GM18873 (cell line): ENCODE measurements around the gene SYT6.

Experiments used
- ATAC-seq: cut with Tn5 transposase; IDR thresholded peaks from one replicate; pipeline ENCODE4 v1.9.1; 2021; ENCODE audit warnings: mild to moderate bottlenecking, moderate library complexity, moderate number of reproducible peaks; ENCODE audit not compliant: unreplicated experiment, low FRiP score

SYT6 gene, protein sequence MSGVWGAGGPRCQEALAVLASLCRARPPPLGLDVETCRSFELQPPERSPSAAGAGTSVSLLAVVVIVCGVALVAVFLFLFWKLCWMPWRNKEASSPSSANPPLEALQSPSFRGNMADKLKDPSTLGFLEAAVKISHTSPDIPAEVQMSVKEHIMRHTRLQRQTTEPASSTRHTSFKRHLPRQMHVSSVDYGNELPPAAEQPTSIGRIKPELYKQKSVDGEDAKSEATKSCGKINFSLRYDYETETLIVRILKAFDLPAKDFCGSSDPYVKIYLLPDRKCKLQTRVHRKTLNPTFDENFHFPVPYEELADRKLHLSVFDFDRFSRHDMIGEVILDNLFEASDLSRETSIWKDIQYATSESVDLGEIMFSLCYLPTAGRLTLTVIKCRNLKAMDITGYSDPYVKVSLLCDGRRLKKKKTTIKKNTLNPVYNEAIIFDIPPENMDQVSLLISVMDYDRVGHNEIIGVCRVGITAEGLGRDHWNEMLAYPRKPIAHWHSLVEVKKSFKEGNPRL

DNA sequence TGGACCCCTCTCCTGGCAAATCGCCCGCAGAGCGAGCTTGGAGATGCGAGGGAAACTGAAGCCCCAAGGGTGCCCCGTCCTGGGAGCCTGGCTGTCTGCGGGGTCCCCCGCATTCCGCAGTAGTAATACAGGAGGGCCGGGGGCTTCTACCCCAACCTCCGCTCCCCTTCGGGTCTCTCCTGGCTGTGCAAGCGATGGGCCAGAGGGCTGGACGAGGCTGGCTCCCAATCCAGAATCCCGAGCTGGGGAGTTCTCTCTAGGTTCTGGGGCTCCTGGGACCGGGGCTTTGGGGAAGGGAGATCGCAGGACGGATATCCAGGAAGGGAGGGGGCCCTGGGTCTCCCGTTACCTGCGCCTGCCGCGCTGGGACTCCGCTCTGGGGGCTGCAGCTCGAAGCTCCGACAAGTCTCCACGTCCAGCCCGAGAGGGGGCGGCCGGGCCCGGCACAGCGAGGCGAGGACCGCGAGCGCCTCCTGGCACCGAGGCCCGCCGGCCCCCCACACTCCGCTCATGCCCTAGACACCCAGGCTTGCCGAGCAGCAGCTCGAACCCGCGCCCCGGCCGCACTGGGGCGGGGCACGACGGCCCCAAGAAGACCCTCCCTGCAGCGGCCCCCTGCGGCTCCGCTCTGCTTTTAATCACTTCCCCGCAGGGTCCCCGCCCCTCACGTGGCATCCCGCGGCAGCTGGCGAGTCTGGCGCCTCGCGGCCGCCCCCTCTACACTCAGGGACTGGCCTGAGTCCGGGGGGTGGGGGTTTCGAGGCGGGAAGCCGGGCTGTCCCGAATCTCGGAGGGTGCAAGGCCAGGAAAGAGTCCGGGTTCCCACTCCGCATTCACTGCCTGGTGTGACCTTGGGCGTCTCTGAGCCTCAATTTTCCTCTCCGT lies at the start of gene SYT6:
TSS of gene SYT6 (minus strand) at position 609 of the 885 bp plus-strand sequence. CDS start at position 512, 97 bp downstream.
- ATAC-seq, result no peak

DNA sequence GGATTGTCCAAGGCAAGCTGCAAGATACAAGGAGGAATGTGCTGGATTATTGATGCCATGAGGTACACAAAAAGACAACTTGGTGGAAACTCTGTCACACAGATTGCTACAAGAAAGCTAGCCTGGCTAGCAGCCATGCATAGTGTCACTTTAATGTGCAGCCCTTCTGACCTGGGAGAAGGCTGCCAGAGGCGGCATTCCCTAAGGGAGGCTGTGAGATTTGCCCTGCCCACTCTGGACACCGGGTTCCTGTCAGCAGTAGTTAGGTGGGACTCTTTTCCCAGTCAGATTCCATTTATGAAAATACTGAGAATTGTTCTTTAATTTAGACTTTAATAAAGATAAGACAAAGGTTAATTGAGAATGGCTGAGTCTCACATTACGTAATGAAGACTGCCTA lies 47.8 kb upstream of the SYT6 start:
- ATAC-seq, result no peak

DNA sequence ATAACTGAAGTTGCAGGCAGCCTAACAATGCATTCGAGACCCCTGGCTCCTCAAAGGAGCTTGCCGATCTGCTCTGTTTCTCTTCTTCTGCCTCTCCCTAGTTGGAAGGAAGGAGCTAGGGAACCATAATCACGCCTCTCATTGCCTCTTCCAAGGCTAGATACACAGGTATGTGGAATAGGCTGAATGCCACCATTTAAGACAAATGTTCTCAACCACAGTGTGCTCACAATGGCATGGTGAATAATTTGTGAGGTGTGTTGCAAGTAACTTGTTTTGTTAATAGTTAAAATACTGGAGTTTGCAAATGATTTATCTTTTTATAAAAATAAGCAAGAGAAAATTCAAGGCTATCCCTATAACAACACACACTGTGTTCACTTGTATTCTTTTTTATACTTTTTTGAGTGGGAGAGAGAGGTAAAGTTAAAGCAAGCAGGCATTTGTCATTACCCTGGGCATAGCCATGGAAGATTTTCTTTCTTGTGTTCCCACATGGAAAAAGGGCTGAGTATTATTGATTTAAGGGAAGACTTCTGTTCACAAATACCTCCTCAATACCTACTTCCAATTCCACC lies 45.4 kb upstream of the SYT6 start:
- ATAC-seq, result no peak

DNA sequence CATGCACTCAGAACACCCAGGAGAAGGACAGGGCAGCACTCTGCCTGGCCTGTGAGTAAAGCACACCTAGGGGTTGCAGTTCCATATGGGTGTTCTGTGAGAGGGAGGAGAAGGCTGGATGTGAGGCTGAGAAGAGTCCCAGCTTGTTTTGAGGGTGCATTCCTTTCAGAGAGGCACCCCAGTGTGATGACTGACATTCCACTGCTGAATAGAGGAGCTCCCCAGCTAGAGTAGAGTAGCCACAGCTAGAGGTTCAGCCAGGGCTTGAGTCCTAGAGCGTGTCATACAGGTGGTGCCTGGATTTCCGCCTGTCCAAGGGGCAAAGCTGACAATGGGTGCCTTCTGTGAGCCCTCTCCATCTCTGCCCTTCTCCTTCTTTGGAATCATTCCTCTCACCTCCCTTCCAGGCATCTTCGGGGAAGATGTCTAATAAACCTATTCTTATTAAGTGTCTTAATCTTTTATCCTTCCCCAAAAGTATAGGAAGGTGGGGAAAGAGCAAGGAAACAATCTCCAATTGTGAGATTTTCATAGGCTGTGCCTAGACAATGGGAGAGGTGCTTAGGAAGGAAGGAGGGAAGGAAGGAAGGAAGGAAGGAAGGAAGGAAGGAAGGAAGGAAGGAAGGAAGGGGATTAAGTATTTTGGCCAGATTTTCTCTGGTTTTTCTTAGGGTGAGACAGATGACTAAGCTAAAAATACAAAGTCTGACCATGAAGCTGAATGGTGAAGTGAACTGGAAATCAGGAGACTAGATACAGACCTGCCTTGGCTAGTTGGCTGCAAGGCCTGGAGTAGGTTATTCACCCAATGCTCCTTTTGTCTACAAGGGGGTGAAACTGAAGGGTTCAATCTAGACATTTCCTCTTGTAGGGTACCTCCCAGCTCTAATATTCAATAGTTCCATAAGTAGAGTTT lies 43.6 kb upstream of the SYT6 start:
- ATAC-seq, result no peak

DNA sequence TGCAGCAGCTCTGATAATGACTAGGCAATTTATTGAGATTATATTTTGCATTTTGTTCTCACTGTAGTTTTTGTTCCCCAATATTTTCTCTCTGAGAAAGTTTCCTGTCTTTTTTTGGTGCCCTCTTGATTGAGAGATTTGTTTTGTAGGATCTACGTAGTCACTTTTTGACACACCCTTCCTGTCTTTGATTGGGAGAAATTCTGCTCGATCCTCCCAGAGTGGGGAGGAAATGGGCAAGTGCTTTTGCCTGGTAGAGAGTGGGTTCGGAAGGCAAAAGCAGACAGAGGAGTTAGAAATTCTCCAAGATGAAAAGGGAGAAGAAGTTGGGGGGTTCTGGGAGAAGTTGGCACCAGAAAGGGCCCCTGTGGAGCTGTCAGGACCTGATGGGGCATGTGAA lies 42.1 kb upstream of the SYT6 start:
- ATAC-seq, result no peak

DNA sequence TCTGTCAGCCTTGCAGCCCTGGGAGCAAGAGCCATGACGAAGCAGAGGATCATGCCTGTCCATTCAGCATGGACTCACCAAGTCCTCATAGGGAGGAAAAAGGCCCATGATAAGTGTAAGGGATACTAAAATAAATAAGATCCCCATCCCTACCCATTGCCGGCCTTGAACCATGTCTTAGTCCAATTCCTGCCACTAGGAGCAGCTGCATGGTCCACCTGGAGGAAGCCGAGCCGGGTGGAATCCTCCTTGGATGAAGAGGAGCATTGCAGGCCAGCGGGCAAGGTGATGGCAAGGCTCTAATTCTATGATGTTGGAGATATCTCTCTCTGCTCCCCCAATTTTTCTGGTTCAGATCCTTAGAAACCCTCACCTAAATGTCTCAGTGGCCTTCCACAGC lies 38.7 kb upstream of the SYT6 start:
- ATAC-seq, result no peak

DNA sequence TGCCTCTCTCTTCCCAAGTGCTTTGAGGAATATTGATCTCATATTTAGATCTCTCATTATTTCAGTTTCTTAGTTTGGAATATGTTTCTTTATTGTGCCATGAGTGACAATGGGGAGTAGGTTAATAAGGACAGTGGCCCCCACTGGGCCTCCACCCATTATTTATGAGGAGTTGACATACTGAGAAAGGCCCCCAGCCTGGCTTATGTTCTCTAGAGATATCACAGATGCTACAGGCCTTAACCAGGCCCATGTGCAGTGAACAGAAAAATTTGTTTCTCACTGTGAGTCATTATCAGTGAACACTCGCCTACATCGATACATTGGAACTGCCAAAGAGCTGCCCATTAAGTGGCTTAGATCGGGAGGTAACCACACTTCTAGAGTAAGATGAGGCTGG lies 35.7 kb upstream of the SYT6 start:
- no peak for ATAC-seq

DNA sequence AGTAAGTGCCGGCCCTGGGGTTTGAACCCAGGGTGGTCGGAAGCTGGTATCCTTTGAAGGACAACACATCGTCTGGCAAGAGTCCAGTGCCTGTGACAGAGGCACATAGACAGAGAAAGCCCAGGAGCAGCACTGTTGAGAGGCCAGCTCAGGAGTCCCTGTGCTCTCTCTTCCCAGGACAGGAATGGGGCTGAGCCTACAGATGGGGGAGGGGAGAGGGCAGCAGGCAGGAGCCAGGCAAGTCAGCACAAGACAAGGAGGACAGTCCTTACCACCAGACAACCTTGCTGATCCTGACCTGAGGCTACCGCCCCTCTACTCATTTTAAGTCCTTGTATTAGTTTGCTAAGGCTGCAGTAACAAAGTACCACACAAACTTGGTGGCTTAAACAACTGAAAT lies 27.7 kb upstream of the SYT6 start:
- ATAC-seq, result no peak

DNA sequence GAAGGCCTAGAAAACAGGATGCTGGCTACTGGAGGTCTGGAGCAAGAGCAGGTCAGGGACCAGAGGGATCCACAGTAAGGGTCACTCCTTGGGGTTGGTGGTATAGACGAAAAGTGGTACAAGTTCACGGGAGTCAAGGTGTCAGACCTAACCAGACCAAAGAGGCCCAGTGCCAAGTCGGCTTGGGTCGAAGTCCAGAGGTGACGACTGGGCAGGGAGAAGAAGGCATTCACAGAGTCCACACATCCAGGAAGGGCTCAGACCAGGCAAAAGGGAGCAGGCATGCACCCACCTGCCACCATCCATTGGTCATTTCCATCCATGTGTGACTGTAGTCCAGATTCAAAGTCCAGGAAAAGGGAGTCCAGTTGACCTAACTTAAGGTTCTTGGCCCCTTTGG lies 27.1 kb upstream of the SYT6 start:
- no peak for ATAC-seq

DNA sequence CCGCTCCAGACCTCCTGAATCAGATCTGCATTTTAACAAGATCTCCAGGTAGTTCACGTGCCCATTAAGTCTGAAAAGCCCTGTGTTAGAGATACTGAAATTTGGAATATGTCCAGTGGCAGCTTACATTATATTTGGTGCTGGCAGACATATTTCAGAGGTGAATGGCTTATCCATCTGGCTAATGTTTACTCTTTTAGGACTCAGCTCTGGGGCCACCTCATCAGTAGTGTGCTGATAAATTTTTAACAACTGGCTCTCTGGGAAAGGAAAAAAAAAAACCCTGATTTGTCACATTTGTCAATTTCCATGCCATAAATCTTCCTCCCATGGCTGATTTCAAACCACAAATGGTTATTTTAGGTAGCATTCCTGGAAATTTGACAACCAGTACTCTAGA lies 25.3 kb upstream of the SYT6 start:
- ATAC-seq, result no peak

DNA sequence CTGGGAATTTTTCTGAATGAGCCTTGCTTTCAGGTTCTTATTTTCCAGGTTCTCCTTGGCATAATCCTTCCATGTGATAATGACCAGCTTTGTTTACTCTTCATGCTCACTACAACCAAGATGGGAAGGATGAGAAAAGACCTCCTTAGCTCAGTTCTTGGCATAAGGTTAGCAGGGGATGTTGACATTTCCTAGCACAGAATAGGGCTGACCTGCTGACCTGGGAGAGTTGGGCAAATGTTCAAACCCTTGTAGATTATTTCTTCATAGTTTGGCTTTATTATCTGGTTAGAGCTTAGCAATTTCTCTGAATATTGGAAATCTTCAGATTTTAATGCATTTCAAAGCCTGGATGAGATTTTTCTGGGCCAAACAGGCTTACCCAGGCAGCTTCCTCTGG lies 23.6 kb upstream of the SYT6 start:
- no peak for ATAC-seq

DNA sequence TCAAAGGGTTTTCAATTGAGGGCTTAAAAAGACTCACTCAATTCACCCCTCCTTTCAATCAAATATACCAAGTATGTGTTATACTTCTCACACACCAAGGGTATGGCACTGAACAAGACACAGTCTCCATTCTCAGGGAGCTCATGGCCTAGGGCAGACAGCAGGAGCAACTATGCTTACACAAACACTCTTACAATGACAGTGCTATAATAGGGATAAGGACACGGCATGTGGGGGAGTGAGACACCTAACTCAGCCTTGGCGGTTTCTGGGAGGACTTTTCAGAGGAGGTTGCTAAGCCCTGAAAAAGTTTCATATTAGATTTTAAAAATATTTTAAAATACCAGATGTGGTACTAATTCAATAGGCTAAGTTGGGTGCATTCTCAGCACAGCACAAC lies 22.7 kb upstream of the SYT6 start:
- ATAC-seq, result no peak

DNA sequence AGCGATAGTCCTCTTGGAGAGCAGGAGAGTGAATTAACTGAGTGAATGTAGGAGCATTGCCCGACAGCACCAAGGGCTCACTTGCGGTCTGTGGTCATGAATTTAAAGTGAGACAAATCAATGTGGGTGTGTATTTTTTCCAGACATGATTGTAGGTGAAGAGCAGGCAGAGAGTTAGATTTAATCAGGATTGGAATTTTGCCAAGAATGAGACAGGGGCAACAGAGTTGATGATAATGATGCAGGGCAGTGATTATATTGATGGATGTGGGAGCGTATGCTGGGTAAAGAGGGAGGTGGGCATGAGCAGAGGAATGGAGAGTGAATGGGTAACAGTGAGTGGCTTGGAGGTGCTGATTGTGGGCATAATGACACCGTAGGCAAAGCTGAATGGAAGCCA lies 20.0 kb upstream of the SYT6 start:
- ATAC-seq, result no peak

DNA sequence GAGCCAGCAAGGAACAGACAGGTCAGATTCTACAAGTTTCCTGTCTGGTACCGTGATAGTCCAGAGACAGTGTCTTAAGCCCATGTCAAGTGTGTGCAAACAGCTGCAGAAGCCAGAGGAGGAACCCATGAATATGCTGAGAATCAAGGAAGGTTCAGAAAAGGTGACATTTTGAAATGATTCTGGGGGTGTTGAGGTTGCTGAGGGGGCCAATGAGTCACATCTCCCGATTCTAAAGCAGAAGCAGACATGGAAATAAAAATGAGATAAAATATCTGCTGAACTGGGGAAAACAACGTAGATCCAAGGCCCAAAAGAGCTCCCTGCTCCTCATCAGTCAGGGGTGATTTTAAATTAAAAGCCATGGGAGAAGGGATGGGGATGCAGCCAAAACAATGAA lies 15.8 kb upstream of the SYT6 start:
- ATAC-seq, result no peak

DNA sequence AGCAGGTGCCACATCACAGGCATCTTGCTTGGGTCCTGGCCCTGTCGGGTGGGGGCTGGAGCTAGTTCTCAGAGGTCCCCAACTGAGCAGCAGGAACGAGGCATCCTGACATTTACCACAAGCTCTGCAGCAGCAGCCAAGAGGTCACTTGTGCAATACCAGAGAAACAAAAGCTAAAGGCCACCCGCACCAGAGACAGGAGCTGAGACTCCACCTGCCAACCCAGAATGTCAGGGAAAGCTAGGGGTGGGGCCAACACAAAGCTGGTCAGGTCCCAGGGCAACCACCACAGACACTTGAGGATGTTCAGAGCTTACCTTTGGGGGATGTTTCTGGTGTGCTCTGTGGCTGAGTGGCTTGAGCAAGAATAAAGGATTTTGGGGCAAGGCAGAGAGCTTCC lies 13.6 kb upstream of the SYT6 start:
- no peak for ATAC-seq

DNA sequence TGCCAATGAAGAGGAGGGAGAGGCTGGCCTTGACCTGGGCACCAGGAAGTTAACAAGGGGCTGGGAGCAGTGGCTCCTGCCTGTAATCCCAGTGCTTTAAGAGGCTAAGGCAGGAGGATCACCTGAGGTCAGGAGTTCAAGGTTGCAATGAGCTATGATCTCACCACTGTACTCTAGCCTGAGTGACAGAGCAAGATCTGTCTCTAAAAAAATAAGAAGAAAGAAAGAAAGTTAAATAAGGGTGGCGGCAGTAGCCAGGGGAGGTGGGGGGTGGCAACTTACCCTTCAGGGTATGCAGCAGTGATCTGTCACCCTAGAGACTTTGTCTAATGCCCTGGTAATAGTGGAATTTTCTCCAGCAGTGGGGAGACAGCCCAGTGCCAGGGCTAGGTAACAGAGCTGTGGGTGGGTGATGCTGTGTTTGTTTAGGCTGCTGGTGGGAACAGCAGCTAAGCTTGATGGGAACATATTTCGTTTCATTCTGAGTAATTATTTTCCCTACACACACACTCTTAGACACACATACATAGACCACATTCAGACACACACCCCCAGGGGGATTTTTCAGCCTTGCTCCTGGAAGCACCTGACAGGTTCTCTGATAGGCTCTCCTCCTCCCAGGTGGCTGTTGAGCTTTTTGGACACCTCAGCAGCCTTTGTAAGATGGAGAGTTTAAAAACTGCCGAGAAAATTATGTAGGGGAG lies 11.3 kb upstream of the SYT6 start:
- ATAC-seq, result no peak

DNA sequence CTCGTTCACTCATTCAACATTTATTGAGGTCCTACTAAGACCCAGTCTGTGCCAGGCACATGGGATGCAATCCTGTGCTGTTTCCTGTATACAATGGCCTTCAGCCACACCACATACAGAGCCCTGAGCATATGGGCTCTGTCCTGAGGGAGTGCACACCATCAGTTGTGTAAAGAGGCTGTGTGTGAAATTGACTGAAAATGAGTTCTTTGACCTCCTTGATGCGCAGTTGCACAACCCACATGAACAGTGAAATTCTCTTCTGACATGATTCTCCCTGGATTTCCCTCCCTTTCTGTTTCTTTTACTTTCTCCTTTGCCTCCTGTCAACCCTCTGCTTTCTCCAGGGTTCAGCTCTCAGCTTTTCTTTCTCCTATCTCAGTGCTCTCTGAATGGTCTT lies 6.3 kb upstream of the SYT6 start:
- no peak for ATAC-seq

DNA sequence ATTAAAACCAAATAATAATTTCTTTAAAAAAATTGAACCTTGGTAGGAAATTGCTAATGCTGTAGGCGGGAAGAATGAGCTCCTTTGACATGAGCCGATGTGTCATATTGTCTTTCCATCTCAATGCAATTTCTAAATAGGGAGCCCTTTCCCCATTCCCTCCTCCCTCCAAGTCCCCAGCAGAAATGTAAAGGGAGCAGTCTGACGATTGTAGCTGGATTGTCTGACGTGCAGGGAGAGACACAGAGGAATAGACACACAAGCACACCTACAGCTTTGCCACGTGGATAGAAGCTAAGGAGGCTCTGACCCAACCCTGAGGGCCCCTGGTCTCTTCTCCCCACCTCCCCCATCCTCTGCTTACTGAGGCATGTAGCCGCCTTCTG lies 3.6 kb upstream of the SYT6 start:
- no peak for ATAC-seq

DNA sequence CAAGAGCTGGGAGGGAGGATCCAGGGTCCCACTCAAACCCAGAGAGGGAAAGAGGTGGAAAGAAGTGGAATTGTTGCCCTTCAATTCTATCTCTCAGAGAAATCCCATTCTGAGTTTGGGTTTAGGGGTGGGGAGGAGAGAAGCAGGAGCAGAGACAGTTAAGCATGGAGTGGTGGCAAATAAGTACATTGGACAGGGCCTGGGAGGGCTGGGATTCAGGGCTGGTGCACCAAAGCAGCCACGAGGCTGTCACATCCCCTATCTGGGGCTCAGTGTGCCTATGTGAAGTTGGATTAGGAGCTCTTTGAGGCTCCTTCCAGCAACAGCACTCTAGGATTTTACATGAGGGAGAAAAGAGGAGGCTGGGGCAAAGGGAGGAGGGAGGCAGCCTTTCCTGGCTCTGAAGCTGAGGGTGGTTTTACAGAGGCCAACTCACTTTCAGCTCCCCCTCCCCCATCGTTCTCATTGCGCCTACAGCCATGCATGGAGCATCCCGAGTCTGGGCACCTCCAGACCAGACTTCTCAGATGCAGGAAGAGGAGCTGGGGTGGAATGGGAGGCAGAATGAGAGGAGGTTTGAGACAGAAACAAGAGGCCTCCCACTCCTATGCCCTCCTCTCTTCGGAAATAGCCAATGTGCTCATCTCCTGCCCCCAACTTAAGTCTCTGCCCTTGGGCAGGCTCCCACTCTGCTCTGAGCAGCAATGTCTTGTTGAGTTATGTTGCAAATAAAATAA lies 3.0 kb upstream of the SYT6 start:
- no peak for ATAC-seq
